Measurements from ENCODE around the gene FUBP3.

Gene FUBP3

GRCh38 chr9:130607640-130608420, 28.5 kb downstream of the FUBP3 start:
- peak; percentile 20 for DNase-seq

DNA sequence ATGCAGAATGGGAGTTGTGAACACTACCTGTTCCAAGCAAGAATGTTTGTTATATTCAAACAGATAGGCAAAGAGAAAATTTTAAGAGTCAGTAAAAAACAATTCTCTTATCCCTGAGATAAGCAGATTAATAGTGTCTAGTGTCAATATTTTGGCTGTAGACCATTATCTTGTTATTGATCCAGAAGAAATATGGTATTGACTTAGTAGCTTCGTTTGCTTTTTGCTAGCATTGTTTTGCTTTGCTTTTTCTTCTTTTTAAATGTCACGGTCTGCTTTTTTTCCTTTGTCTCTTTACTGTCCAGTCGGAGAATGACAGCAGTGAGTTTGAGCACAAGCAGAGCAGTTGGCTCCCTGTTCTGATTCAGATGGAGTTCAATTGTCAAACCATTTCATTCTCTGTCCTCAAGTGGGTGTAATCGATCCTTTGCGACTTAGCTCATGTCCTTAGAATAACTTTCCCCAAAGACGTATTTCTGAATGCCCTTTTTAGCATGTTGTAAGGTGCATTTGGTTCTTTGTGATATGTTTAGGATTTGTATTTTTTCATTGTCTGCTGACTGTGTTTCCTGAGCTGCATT, 29.3 kb downstream of the FUBP3 start:
- DNase-seq: no peak

DNA sequence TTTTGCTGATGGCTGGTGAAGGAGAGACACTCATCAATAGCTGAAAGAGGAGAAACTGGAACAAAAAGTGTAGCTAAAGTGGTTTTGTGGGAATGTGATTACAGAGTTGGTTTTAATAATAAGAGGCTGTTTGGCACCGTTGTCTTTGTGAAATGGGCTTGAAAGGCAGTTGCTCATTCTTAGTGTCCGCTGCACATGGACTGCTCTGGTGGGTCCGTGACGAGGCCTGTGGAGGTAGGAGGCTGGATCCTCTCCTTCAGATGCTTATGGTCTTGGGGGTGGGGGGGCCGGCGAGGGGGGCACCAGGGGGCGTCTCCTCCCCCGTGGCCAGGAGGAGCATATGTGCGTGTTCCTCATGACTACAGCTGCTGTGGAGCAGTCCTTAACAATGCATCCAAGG, 29.8 kb downstream of the FUBP3 start:
- DNase-seq: no peak

DNA sequence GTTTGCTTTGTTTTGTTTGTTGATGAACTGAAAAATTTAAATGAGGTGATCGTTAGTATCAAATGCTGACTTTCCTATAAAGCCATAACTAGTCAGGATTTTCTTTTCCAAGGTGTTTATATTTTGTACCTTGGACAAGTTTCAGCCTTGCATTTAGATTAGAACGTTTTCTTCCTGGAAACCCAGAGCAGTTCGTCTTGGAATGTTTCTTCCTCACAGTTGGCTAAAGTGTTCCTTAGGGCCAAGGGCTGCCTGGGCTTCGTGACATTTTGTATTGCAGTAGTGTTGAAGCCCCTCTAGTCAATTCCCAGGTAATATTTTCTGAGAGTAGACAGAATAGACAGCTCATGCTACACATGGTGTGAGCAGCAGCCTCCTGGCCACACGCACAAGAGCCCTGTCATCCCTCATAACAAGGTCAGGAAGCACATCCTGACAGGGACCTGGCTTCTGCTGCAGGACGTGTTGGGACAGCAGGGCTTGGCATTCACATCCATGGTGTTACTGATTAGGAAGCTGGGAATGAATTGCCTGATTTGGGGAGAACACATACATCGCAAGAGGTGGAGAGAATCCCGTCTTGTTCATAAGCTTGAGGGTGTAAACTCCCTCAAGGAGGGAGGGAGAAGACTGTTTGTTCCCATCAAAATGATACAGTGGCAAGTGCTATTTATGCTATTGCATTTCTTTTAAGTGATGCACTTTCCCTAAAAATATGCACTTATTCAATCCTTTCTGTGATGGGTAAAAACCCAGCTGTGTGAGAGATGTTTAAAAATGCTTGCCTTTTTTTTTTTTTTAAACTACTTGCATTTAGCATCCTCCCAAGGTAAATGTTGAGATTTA, 31.7 kb downstream of the FUBP3 start:
- no peak for DNase-seq

GRCh38 chr9:130616451-130616850, 37.1 kb downstream of the FUBP3 start:
- no peak for DNase-seq

- no peak for DNase-seq
Observed at GRCh38 chr9:130623466-130623865, 44.1 kb downstream of the FUBP3 start.

GRCh38 chr9:130624154-130624553, 44.8 kb downstream of the FUBP3 start:
- DNase-seq: no peak

DNA sequence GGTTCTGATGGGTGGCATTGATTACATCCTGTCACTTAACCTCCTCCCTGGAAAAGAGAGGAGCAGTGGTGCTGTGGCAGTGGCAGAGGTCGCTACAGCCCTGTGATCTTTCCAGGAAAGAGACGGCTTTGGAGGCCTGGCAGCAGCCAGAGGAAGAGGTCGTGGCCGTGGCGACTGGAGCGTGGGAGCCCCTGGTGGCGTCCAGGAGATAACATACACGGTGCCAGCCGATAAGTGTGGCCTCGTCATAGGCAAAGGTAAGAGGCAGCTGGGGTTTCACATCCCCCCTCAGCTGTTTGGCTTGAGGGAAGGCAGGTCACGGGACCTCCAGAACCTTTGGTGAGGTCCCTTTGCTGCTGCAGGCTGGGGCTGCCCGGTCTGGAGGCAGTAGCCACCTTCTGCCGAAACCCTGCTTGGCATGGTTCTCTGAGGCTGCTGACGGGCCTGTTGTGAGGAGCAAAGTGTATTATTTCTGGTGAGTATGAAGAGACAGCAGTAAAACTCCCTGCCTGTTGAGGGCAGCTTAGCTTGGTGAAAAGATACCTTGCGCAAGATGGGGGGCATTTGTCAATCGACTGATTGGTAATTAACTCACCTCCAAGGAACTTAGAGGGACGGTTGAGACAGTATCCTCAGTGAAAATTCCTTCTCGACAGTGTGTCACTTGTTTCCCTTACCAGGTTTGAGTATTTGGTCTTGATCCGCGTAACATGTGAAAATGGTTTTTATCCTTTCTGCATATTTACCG, 47.0 kb downstream of the FUBP3 start:
- no peak for DNase-seq

DNA sequence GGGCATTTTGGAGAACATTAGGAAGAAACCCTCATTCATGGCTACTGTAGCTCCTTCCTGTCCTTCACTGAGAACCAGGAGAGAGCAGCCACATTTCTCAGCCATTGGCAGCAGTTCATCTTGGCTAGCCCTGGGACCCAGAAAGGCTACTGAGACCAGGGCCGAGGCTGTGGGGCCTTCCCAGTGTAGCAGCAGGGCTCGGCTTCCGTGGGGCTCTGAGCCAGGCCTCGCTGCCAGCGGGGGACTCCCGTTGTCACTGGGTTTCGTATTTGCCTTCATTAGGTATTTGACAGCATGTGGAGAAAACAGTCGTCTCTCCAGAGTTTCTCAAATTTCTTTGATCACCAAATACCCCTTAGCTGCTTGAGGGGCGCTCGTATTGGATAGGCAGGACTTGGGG, 47.7 kb downstream of the FUBP3 start:
- DNase-seq: no peak

GRCh38 chr9:130627896-130628792, 48.8 kb downstream of the FUBP3 start:
- DNase-seq: no peak

DNA sequence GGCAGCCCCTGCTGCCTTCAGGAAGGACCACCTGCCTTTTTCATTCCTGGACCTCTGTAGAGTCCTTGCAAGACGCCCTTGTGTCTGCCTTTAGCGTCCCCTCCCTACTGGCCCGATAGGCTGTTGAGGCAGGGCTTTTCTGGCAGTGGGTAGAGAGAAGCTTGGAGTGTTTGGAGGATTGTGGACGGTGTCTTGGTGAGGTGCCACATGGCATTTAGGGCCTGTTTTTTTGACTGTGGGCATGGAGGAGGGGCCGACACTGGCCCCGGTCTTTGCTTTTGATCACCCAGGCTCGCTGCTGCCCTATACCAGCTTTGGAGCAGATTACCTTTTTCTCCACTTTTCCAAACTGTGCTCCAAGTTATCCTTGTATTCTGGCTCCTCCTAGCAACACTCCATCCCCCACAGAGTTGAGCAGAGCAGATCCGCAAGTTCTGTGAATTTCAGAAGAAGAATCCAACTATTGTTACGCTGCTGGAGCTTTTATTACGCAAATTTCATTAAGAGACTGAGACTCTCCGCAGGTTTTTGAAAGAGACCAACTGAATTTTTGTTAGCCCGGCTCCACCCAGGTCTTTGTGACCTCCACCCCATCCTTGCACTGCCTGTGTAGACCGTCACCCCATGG, 50.2 kb downstream of the FUBP3 start:
- no peak for DNase-seq

- no peak for DNase-seq
Observed at GRCh38 chr9:130630071-130630450, 50.7 kb downstream of the FUBP3 start.

- no peak for DNase-seq
Observed at GRCh38 chr9:130630506-130631330, 51.3 kb downstream of the FUBP3 start.

DNA sequence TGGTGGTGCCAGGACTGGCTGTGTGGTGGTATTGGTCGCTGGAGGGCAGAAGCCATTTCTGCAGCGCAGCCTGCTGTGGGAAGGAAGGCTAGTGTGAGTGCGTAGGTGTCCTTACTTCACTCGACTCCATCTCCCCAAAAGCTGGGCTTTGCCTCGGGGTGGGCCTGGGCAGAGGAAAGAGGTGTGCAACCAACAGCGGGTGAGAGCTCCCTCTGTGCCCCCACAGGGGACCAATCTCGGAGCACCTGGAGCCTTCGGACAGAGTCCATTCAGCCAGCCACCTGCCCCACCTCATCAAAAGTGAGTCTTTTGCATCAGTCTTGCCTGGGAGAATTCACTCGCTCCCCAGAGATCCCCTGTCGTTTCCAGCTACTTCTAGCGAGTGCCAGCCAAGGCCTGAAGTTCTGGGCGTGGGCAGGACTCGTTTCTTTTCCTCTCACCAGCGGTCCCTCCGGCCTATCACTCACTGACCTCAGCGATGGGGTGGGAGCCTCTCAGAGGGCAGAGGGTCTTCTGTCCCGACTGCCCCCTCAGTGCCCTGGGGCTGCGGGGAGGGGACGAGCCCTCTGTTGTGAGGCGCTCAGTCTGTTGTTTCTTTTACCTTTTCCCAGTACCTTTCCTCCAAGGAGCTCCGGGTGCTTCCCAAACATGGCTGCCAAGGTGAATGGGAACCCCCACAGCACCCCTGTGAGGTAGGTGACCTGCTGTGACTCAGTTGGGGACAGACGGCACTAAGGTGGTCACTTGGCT, 52.1 kb downstream of the FUBP3 start:
- no peak for DNase-seq

DNA sequence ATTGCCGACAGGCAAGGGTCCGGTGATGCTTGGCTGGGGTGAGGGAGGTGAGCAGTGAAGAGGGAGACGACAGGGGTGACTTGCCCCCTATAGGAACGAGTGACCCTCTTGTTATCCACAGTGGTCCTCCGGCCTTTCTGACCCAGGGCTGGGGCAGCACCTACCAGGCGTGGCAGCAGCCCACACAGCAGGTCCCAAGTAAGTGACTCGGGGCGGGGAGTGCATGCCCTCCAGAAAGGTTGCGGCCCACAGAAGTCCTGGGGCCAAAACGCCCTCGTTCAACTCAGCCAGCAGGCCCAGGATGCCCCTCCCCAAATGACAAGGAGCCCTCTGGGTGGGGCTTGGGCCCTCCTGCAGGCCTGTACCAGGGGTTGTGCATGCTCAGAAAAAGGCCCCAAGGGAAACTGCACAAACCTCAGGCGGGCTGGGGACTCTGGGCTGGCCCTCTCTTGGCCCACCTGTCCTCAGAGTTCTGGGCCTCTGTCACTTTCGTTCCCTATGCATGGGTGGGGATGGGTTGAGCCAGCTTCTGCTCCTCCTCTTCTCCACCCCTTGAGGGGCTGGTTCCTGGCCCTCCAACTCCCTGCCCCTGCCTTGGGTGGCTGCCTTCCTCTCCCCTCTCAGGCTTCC, 52.8 kb downstream of the FUBP3 start:
- DNase-seq: no peak

GRCh38 chr9:130632841-130633240, 53.5 kb downstream of the FUBP3 start:
- no peak for DNase-seq

- DNase-seq: no peak
Observed at GRCh38 chr9:130633336-130634190, 54.2 kb downstream of the FUBP3 start.

DNA sequence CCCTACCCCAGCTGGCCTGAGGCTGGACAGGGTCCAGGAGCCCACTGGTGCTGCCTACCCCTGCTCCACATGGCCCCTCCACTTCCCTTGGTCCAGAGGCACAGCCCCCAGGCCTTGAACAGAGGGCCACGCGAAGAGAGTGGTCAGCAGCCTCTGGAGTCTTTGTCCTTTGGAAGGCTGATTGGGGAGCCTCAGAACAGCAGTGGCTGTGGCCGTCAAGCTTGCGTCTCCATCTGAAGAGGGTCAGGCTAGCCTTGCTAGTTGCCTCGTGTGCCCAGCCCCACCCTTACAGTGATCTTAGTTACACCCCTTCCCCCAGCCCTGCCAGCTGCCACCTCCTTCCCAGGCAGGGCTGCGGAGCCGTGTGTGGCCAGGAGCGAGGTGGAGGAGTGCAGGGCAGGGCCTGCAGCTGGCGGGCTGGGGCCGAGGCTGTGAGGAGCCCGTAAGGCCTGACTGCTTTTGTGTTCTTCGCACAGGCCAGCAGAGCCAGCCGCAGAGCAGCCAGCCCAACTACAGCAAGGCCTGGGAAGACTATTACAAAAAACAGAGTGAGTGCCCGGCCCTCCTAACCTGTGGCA, 54.9 kb downstream of the FUBP3 start:
- no peak for DNase-seq
